ENCODE data around the gene PRICKLE1. TPM values are rescaled to one million over a fixed set of nuclear protein-coding genes. Genes with fewer than 3 reads are reported as not detected.
A peak's percentile ranks its signal among the peaks of the same experiment; 100 is the strongest.

PRICKLE1 gene
- total RNA-seq, 1 donor from 2014 or later: 6.4 TPM

GRCh38 chr12:42590330-42590934 lies 886 bp upstream of the PRICKLE1 start:
- peak overlapping the region; percentile 90 for H3K4me3 Mint-ChIP-seq (ENCODE audit: unreplicated experiment)
- no peak for TF ChIP-seq CTCF (IDR thresholded peaks at IDR 0.05; ENCODE audit: partially characterized antibody, unreplicated experiment)
- H3K27me3 Mint-ChIP-seq (ENCODE audit: unreplicated experiment): peaks cover 10% of the 10 kb centered on the region
- peaks cover 15% of the 10 kb centered on the region for H3K9me3 Mint-ChIP-seq (ENCODE audit: unreplicated experiment)
- no peaks in the 10 kb centered on the region for H3K36me3 Mint-ChIP-seq (ENCODE audit: unreplicated experiment)
- peak; percentile 22 for DNase-seq
- peaks cover 15% of the 10 kb centered on the region for H3K4me1 Mint-ChIP-seq (ENCODE audit: low read depth, unreplicated experiment)
- H3K27ac Mint-ChIP-seq (ENCODE audit: unreplicated experiment): peak overlapping the region; percentile 59

GRCh38 chr12:42588524-42589464 lies 752 bp downstream of the PRICKLE1 start:
- DNase-seq: peak; percentile 71

GRCh38 chr12:42587601-42588523 lies 1.7 kb downstream of the PRICKLE1 start:
- H3K27ac Mint-ChIP-seq (ENCODE audit: unreplicated experiment): peak overlapping the region; percentile 55
- H3K4me3 Mint-ChIP-seq (ENCODE audit: unreplicated experiment): peak overlapping the region; percentile 85
- no peak for TF ChIP-seq CTCF (IDR thresholded peaks at IDR 0.05; ENCODE audit: partially characterized antibody, unreplicated experiment)
- DNase-seq: peak; percentile 47
- H3K36me3 Mint-ChIP-seq (ENCODE audit: unreplicated experiment): no peaks in the 10 kb centered on the region
- H3K4me1 Mint-ChIP-seq (ENCODE audit: low read depth, unreplicated experiment): peaks cover 15% of the 10 kb centered on the region
- peaks cover 10% of the 10 kb centered on the region for H3K27me3 Mint-ChIP-seq (ENCODE audit: unreplicated experiment)
- peaks cover 15% of the 10 kb centered on the region for H3K9me3 Mint-ChIP-seq (ENCODE audit: unreplicated experiment)

More at GRCh38 chr12:42588524-42589464, 752 bp downstream of the PRICKLE1 start:
- peak overlapping the region; percentile 85 for H3K4me3 Mint-ChIP-seq (ENCODE audit: unreplicated experiment)
- H3K9me3 Mint-ChIP-seq (ENCODE audit: unreplicated experiment): peaks cover 15% of the 10 kb centered on the region
- H3K36me3 Mint-ChIP-seq (ENCODE audit: unreplicated experiment): no peaks in the 10 kb centered on the region
- H3K27ac Mint-ChIP-seq (ENCODE audit: unreplicated experiment): no peak overlapping the region
- H3K4me1 Mint-ChIP-seq (ENCODE audit: low read depth, unreplicated experiment): peaks cover 15% of the 10 kb centered on the region
- no peak for TF ChIP-seq CTCF (IDR thresholded peaks at IDR 0.05; ENCODE audit: partially characterized antibody, unreplicated experiment)
- H3K27me3 Mint-ChIP-seq (ENCODE audit: unreplicated experiment): peaks cover 10% of the 10 kb centered on the region

GRCh38 chr12:42586268-42586667 lies 3.3 kb downstream of the PRICKLE1 start:
- H3K36me3 Mint-ChIP-seq (ENCODE audit: unreplicated experiment): no peaks in the 10 kb centered on the region
- H3K27me3 Mint-ChIP-seq (ENCODE audit: unreplicated experiment): peaks cover 10% of the 10 kb centered on the region
- H3K4me1 Mint-ChIP-seq (ENCODE audit: low read depth, unreplicated experiment): peaks cover 15% of the 10 kb centered on the region
- no peak for TF ChIP-seq CTCF (IDR thresholded peaks at IDR 0.05; ENCODE audit: partially characterized antibody, unreplicated experiment)
- DNase-seq: no peak
- H3K4me3 Mint-ChIP-seq (ENCODE audit: unreplicated experiment): no peak overlapping the region
- no peak overlapping the region for H3K27ac Mint-ChIP-seq (ENCODE audit: unreplicated experiment)
- H3K9me3 Mint-ChIP-seq (ENCODE audit: unreplicated experiment): peaks cover 15% of the 10 kb centered on the region

All from glutamatergic neuron (in vitro differentiated cells).